Effector CD4-positive, alpha-beta T cell (primary cell): ENCODE data around the gene DMD.
"Not testable (repeated sequence)": the region's sequence is repeated elsewhere in the genome, so short reads cannot be mapped to it uniquely, and the experiment has no call there.

Source experiments
- DNase-seq: peaks from one replicate; pipeline ENCODE4 v3.0.0-alpha.2; 2020

DMD gene

DNA sequence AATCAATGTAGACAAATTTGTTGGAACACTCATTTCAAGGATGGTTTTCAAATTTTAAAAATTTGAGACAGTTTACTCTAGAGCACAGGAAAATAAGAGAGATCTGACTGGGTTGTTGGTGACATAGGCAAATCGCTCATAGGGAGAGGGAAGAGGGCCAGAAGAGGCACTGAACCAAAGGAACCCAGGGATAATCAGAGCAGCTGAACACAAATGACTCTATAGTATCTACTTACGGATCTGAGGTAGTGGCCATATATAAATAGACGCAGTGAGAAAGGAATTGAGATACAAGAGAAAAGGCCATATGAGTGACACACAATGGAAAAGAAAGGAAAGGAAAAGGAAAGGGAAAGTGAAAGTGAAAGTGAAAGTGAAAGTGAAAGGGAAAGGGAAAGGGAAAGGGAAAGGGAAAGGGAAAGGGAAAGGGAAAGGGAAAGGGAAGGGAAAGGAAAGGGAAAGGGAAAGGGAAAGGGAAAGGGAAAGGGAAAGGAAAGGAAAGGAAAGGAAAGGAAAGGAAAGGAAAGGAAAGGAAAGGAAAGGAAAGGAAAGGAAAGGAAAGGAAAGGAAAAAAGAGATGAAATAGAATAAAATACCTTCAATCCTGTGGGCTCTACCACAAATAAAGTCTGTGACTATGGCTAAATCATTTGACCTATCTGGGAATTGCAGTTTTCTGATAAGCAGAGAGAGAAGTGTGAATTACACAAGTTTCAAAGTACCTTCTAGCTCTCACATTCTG lies 759.2 kb downstream of the DMD start:
- no peak for DNase-seq

DNA sequence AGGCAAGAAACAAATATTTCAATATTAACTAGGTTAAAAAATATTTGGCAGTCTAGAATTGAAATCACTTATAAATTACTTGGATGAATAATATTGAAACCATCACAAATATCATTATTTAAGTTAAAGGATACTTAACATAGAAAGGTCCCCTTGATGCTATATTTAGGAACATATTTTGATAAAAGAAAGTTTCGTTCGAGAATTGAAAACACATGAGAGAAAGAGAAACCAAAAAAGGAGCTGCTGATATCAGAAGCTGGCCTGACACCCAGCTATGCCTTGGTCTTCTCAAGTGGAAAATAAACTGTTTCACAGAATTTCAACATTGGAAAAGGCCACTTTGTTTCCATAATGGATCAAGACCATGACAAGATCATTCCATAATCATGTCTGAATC lies 762.4 kb downstream of the DMD start:
- no peak for DNase-seq

DNA sequence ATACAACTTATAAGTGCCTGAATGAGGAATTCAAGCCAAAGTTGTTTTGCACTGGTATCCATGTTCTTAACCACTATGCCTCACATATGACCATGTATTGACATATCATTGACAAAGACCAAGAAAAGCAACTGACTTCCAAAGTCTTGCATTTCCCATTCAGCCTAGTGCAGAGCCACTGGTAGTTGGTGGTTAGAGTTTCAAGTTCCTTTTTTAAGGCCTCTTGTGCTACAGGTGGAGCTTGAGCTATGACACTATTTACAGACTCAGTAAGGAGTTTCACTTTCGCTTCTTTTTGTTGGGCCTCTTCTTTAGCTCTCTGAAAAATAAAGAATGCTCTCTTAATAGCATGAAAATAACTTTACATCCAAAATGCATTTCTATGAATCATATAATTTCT lies 763.0 kb downstream of the DMD start:
- DNase-seq: no peak

DNA sequence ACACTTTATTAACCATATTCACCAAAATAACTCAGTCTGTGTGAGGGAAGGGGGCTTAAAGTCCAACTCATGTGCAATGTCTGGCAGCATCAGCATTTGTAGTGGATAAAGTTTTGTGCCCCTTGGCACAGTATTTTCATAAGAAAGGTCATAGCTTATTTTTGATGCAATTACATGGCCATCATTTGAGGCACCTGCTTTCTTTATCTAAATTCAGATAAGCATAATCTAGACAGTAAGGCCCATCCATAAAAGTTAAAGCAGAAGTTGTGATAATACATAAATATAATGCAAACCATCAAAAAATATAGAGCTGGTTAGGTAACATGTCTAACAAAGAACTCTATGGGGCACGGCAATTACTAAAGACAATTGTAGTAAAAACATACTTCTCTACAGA lies 763.7 kb downstream of the DMD start:
- DNase-seq: no peak

DNA sequence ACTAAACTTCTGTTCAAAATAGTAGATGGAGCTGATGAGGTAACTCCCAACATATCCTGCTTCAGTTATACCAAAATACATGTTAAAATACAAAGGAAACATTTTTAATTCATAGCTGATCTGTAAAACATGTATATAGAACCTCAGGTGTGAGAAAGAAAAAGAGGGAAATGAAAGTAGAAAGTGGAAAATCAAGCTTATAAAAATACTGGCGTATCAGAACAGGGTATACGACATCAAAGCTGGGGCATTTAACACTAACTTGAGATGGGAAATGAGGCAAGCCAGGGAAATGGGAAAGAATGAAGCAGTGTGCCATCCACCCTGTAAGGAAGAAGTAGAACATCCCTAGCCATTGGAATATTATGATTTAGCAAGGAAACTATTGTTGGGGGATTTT lies 767.5 kb downstream of the DMD start:
- DNase-seq: no peak

DNA sequence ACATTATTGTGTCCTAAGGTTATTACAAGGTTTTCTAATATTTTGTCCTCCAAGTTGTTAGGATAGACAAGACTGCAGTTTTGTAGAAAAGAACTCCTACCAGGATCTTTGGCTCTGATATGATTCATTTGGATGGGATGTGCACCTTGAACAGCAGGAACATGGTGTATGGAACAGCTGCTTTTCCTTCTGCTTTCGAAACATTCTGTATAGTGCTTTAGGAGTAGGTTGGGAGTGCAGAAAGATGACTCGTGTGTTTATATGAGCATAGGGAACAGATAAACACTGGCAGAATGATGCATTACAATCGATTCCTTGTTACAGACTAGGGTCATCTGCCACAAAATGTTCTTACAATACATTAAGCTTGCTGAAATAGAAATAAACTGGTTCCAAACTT lies 790.1 kb downstream of the DMD start:
- no peak for DNase-seq

DNA sequence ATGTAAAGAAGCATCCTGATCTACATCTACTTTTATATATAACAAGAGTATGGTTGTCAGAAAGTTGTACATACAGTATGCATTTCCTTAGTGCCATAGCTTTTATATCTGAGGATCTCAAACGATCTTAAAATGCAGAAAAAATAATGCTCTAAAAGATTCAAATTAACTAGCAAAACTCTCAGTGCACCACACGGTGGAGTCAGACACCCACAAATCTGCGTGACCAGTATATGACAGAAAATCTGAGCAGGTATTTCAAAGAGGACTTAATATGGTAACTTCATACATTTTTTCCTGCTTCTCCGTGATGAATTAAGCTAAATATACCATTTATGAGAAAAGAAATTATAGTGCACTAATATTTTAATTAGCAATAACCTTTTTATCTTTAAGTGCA lies 803.0 kb downstream of the DMD start:
- no peak for DNase-seq

- DNase-seq: no peak
Measured at GRCh38 chrX:32397562-32398216, 813.7 kb downstream of the DMD start.

DNA sequence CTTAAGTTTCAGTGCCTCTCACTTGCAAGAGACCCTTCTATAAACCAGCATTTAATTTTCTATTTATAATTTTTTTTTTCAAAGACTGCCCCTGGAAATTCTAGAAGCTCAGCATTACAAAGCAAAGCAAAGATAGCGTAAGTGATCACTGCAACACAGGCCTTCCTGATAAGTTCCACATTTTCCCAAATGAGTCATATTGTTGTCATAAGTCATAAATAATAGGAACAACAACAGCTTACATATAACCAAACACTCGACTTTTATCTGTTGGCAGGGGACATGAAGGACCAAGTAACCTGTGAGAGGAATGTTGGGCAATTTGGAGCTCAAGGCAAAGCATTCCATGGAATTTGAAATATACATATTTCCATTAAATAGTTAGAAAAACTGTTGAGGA lies 815.5 kb downstream of the DMD start:
- DNase-seq: no peak

DNA sequence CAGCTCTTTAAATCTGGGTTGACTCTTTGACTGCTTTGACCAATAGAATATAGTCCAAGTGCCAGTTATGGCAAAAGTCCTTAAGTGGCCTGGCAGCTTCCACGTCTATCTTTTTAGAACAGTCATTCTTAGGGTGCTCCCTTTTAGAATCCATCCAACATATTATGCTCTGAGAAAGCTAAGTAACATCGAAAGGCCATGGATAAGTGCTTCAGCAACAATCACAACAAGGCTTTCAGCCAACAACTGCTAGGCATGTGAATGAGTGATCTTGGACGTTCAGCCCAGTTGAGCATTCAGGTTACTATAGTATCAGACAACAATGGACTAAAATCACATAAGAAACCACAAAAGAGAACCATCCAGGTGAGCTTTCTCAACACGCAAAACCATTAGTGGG lies 818.7 kb downstream of the DMD start:
- no peak for DNase-seq

- DNase-seq: no peak
Measured at GRCh38 chrX:32370456-32371205, 840.7 kb downstream of the DMD start.

GRCh38 chrX:32293962-32294700 lies 917.2 kb downstream of the DMD start:
- DNase-seq: no peak

GRCh38 chrX:32289356-32289755 lies 922.0 kb downstream of the DMD start:
- no peak for DNase-seq

- no peak for DNase-seq
Measured at GRCh38 chrX:32281853-32282252, 929.5 kb downstream of the DMD start.

- DNase-seq: no peak
Measured at GRCh38 chrX:32280921-32281320, 930.4 kb downstream of the DMD start.

- no peak for DNase-seq
Measured at GRCh38 chrX:32280489-32280888, 930.9 kb downstream of the DMD start.

DNA sequence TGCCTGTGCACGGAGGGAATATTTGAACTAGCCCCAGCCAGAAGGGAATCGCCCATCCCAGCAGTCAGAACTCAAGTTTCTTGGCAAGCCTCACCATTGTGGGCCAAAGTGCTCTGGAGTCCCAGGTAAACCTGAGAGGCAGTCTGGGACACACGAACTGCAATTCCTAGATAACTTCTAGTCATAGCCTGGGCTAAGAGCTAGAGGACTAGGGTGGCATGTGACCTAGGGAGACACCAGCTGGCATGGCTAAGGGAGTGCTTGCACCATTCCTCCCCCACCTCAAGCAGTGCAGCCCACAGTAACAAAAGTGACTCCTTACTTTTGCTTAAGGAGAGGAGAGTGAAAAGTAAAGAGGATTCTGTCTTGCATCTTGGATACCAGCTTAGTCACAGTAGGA lies 935.2 kb downstream of the DMD start:
- DNase-seq: no peak

- no peak for DNase-seq
Measured at GRCh38 chrX:32269866-32270265, 941.5 kb downstream of the DMD start.

GRCh38 chrX:32268207-32268606 lies 943.1 kb downstream of the DMD start:
- DNase-seq: no peak

- no peak for DNase-seq
Measured at GRCh38 chrX:32267796-32268195, 943.6 kb downstream of the DMD start.

- not testable (repeated sequence) for DNase-seq
Measured at GRCh38 chrX:32246675-32247074, 964.7 kb downstream of the DMD start.

- no peak for DNase-seq
Measured at GRCh38 chrX:32195611-32196010, 1015.7 kb downstream of the DMD start.

DNA sequence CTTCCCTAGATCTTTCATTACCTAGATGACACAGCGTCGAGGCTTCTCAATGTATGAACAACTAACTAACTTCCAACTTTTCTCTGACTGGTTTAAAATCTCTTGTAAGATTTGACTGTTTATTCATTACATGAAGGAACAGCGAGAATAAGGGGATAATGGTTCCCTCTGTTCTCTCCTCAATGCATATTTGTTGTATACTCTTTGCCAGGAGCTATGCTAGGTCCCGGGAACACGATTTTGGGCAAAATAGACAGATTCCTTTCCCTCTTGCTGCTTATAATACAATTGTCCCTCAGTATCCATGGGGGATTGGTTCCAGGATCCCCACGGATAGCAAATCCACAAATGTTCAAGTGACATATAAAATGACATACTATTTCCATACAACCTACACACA lies 1020.0 kb downstream of the DMD start:
- no peak for DNase-seq
